Activated CD8-positive, alpha-beta memory T cell treated with anti-CD3 and anti-CD28 coated beads, Interleukin-2, amount 50 U/mL, for 1 hour (primary cell): ENCODE measurements around the gene TFEB.

ENCODE experiments used
- DNase-seq: peaks from one replicate; pipeline ENCODE4 v3.0.0-alpha.2; 2020; ENCODE audit errors: extremely low read depth

Gene TFEB

GRCh38 chr6:41652866-41653652, 82.3 kb downstream of the TFEB start:
- no peak for DNase-seq

DNA sequence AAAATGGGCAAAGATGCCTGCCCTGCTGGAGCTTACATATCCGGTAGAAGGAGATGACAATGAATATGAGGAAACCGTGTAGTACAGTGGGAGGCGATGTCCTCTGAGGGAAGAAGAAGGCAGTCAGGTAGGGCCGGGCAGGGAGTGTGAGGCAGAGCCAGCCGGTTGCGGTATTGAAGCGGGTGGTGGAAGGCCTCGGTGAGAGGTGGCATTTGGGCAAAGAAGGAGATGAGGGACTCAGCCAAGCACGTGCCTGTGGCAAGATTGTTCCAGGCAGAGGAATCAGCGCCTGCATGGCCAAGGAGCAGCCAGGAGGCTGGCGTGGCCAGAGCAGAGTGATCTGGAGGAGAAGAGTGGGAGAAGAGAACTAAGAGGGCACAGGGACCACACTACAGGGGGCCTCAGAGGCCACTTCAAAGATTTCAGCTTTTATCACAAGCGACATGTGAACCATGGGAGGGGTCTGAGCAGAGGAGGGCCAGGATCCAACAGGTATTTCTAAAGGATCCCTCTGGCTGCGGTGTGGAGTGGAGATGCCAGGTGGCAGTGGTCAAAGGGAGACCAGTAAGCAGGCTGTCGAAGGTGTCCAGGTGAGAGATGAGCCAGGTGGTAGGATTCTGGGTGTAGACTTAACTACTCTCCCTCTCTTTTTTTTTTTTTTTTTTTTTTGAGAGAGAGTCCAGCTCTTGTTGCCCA, 83.3 kb downstream of the TFEB start:
- DNase-seq = no peak

DNA sequence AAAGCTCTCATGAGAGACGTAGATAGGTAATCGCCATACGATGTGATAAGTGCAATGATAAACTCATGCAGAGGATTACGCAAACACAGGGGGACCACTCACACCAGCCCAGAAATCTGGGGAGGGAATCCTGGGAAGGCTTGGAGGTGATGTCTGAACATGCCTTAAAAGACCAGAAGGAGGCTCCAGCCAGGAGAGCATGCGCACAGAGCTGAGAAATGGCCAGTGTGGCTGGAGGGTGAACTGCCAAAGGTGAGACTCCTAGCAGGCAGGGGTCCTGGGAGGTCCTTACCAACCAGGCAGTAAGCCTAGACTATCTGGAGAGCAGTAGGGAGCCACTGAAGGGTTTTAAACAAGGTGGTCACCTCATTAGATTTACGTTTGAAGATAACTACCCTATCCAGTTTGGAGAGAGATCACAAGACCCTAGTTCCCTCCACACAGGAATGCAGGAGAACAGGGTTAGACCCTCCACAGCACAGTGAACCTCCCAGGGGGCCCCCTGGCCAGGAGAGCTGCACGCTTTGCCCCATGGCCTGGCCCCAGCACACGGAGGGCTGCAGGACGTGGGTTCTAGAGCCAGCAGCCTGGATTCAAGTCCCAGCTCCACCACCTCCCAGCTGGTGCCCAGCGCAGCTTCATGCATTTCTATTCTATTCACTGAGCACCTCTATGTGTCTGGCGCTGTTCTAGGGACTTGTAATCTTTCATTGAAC, 84.0 kb downstream of the TFEB start:
- DNase-seq = no peak

DNA sequence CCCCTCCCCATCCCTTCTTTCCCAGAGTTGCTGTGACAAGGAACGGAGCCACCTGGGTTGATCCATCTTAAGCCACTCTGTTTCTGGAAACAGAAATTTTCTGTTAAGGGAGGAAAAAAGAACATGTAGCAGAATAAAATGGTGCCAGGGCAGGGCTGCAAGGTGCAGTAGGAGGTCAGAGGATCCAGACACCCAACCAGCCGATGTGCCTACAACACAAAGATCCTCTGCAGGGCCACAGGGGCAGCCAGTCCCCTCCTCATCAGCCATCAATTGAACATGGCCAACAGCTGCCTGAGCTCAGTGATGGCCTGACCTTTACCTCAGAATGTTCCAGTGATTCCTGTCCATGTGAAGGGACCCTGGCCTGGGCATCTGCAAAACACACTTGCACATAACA, 85.3 kb downstream of the TFEB start:
- no peak for DNase-seq

DNA sequence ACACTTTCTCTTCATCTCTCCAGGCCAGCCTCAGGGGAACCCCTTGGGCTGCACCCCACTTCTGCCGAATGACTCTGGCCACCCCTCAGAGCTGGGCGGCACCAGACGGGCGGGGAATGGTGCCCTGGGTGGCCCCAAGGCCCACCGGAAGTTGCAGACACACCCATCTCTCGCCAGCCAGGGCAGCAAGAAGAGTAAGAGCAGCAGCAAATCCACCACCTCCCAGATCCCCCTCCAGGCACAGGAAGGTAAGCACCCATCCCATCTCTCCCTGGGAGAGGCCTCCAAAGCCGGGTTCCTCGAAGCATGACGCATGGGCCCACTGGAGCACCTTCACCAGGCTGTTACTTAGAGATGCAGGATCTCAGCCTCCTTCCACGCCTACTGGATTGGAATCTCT, 85.8 kb downstream of the TFEB start:
- DNase-seq = no peak

GRCh38 chr6:41648921-41649320, 86.5 kb downstream of the TFEB start:
- no peak for DNase-seq

DNA sequence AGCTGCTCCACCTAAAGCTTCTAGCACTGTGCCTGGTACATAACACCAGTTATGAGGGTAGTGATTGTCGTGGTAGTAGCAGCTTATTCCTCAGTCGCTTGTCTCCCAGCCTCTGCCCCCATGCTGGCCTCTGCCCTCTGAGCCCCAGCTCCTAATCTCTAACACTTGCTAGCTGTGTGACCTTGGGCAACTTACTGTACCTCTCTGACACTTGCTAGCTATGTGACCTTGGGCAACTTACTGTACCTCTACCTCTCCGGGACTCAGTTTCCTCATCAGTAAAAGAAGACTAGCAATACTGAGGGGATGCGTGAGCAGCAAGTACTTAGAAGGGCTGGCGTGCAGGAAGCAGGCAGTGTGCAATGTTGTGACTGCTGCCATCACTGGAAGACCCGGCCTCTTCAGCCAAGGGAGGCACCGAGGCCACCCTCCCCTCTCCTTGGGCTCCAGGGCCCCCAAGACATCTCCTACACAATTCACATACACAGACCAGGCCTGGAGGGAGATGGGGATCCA, 87.3 kb downstream of the TFEB start:
- DNase-seq = no peak

DNA sequence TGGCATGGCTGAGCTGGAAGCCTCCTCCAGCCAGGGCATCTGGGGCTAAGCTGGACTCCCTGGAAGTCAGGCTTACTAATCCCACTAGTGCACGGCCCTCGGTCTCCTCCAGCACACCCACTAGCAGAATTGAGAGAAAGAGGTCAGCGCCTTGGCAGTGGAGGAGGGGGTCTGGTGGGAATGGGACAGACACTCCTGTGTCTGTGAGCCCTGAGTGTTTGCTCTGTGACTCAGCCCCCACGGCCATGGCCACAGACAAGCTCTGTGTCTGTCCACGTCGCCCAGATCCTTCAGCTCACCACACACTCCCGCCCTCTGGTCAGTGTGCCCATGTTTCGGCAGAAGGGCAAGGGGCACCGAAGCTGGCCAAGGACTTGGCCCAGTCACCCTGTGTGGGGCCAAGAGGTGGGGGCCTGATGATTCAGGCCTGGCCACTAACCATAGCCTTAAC, 88.3 kb downstream of the TFEB start:
- DNase-seq = no peak

- no peak for DNase-seq
These were observed 89.2 kb downstream of the TFEB start for GRCh38 chr6:41646026-41646795.

DNA sequence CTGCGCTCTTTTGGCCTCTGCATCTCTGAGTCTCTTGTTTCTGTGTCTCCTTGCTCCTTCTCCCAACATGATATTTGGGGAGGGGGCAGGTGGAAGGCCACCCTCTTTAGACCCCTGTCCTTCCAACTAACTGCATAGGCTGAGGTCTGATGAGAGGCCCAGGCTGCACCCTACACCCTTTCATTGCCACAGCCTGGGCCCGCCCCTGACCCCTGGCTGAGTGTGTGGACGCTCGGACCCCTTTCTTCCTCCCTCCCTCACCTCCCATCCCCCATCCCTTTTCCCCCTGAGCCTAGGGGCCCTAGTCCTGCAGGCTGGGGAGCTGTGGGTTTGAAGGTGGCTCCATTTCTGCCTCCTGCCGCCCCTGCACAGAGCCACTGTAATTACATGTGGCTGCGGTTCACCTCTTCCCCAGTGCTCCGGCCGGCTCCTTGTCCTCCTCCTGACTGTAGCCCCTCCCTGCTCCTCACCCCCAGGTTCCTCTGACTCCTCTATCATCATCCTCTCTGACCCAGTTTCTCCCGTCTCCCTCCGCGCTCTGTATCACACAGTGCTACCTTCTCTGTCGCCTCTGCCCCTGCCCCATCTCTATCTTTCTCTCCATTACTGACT, 90.3 kb downstream of the TFEB start:
- no peak for DNase-seq

DNA sequence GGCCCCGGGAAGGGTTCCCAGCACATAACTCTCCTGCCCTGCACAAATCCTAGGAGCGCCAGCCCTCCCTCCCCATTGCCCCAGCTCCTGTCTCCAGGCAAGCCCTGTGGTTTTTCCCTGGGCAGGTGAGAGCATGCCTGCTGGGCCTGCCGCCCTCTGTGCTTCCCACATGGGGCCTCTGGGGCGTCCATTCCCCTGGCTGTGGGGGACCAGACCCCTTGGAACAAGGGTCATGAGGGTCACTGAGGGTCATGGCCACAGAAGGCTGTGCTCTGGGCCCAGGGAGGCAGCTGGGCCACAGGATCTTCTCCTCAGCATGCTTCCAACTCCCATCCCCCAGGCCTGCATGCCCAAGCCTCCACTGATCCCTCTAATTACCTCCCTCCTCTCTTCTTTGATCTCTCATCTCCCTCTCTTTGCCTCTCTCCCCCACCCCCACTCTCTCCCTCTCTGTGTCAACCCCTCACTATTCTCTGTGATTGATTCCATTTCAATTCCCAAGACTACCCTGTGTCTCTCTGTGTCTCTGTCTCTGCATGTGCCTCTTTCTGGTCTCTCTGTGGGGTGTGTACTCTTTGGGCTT, 91.0 kb downstream of the TFEB start:
- no peak for DNase-seq

GRCh38 chr6:41643899-41644269, 91.5 kb downstream of the TFEB start:
- DNase-seq = no peak

DNA sequence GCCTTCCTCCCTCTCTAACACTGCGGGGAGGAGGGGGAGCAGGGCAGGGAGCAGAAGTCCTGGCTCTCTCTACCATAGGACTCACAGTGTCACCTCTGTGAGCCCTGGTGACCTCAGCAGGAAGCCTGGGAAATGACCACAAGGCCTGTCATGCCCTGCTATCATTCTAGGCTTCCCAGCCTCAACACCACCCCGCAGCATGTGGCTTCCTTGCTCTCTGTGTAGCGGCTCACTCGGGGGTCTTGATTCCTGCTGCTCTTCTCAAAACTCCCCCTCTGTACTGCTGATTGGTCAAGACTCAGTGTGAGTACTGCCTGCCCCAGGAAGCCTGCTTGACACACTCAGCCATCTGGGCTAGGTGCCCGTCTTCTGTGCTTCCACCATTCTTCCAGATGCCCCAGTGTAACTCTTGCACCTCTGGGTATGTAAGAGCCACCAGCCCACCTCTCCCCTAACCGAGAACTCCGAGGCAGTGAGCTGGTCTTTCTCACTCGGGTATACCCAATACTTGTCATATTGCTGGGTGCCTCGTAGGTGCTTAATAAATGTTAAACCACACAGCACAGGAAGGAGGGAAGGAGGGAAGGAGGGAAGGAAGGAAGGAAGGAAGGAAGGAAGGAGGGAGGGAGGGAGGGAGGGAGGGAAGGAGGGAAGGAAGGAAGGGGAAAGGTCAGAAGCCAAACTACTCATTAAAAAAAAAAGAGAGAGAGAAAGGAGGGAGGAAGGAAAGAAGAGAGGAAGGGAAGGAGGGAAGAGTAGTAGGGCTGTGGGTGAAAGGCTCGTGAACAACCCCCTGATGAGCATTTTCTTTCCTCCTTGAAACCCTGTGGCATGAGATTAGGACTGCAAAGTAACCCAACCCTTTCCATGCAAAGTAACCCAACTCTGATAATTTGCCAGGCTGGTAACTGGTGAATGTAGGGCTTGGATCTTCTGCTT, 92.2 kb downstream of the TFEB start:
- DNase-seq = no peak

DNA sequence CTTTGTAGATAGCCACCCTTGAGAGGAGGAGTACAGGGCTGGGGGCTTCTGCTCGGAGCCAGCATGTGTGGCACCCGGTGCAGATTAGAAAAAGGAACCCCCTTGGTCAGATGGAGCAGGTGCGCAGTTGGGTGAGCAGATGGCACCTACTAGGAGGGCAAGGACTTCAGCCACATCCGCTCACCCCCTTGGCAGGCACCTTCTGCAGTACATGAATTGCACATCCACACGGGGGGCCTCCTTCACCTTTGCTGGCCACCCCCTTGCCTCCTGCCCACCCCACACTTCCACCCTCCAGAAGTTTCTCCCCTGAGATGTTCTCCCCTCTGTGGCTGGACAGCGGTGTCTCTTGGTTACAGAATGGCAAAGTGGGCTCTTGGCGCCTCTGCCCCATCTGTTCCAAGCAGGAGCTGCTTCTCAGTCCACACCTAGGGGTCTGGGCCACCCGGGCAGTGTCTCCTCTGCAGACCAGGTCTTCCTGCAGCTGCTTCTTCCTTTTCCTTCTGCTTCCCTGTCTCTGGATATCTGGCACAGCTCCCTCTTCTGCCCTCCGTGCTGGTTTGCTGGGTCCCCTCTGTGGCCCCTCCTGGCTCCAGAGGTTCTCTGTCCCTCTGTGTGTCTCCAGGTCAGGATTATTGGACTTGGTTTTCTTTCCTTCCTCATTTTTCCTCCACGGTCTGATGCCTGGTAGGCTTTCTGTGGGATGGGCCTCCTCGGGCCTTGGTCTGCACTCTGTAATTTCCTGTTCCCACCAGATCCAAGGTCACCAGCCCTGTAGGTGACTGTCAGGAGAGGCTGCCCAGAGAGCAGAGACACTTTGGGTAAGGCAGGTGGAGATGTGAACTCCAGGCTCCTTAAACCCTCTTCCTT, 93.1 kb downstream of the TFEB start:
- DNase-seq = no peak

DNA sequence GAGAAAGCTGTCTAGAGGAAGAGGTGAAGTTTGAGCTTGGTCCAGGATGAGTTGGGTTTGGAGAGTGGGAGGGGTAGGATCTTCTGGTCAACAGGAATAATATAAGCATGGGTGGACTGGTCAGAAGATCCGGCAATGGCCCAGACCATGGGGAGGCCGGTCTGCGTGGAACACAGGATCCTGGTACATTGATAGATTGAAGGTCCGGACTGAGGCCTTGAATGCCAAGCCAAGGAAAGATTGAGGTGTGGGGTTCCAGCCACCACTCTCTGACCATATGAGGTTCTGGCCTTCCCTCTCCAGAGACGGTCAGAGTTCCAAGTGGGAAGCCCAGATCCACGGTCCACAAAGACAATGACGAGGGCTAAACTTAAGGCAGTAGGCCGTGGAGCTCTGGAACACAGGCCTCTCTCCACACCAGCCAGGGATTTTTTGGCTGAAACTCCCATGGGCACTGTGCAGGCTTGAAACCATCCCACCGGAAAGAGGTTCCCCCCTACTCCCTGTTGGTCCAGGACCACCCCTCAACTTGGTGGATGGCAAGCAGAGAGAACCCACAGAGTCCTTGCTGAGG, 94.0 kb downstream of the TFEB start:
- DNase-seq = no peak

GRCh38 chr6:41640426-41640825, 95.0 kb downstream of the TFEB start:
- no peak for DNase-seq

- no peak for DNase-seq
These were observed 95.5 kb downstream of the TFEB start for GRCh38 chr6:41639809-41640371.
